HK-2 (cell line): ENCODE results near the gene PTPRJ.
"Not testable (repeated sequence)": the region's sequence is repeated elsewhere in the genome, so short reads cannot be mapped to it uniquely, and the experiment has no call there.

ENCODE experiments used
- DNase-seq: peaks from one replicate; pipeline ENCODE4 v3.0.0-alpha.2; 2018; ENCODE audit not compliant: unreplicated experiment

The PTPRJ gene

DNA sequence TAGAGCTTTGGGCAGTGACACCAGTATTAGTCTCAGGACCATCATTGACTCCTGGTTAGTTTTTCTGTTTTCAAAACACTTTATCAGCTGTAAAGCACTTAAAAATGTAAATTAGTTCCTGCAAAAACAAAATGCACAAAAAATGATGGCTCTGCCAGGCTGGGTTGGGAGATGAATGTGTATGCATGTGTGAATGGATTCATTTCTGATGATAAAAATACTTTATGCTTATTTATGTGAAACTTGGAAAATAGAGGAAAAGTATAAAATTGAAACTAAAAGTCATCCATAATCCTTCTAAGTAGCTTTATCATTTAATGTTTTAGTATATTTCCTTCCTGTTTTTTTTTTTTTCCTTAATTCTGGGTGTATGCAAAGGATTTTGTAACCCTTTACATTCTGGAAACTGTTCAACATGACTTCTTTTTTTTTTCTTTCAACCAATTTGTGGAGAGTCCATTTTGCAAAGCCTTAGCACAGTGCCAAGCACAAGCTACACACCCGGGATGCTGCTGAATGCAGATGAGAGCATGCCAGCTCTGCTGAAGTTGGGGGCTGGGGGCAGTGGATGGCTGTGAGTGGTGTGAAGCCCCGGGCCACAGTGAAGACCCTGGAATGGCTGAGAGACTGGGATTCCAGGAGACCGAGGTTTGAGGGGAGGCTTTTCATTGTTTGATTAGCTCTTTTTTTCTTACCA lies 37.6 kb downstream of the PTPRJ start:
- DNase-seq, result no peak

DNA sequence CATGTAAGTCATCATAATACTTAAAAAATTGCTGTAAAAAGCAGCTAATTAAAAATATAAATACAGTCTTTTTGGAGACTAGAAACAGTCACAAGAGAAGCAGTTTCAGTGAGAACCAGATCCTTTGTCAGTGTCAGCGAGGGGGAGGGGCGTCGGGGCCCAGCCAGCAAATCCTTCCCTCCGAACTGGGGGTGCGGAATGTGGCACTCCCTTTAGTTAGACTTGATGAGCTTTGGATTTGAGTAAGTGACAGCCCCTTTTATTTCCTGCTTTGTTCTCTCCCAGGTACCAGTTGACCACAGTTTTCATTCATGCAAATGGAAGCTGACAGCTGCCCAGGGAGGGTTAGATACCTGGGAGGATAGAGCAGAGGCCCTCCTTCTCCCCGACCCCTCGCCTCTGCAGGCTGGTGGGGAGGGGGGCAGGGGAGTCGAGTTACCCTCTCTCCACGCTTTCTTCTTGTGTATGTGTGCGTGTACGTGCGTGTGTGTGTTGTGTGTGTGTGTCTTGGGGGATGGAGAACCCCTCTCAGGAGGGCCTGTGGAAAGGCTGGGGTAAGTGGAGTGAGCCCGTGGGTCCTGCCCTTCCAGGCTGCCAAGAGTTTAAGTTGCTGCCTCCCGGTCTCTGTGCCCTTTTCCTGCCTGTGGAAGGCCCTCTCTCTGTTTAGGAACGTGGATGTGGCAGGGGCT lies 38.3 kb downstream of the PTPRJ start:
- DNase-seq, result no peak

DNA sequence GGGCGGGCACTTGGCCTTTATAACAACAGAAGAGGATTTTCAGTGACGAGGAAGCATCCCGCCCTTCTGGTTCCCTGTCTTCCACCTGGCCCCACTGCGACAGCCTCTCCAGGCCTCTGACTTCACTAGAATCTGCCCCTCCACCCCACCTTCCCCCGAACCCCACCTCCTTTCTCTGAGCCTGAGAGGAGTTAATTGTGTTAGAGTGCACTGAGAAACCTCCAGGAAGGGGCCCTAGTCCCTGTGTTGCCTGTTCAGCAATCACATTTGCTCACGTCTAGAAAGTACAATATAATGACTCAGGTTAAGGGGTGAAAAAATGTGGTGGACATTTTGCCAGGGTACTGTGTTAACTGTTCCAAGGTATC lies 38.8 kb downstream of the PTPRJ start:
- DNase-seq, result no peak

DNA sequence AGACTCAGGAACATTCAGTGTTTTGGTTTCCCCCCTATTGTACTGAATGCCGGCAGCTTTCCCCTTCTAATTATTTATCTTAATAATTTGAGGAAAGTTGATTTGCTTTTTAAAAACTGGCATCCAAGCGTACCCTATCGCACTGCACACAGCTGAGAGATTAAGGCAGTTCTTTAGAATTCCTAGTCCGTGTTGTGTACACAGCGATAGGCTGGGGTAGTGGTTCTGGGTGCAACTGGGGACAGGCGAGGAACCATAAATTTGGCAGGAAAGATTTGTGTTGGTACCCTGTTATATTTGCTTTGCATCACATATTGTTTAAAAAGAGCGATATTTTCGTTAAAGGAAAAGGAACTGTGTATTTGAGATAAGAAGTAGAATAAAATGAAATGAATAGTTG lies 39.2 kb downstream of the PTPRJ start:
- no peak for DNase-seq

DNA sequence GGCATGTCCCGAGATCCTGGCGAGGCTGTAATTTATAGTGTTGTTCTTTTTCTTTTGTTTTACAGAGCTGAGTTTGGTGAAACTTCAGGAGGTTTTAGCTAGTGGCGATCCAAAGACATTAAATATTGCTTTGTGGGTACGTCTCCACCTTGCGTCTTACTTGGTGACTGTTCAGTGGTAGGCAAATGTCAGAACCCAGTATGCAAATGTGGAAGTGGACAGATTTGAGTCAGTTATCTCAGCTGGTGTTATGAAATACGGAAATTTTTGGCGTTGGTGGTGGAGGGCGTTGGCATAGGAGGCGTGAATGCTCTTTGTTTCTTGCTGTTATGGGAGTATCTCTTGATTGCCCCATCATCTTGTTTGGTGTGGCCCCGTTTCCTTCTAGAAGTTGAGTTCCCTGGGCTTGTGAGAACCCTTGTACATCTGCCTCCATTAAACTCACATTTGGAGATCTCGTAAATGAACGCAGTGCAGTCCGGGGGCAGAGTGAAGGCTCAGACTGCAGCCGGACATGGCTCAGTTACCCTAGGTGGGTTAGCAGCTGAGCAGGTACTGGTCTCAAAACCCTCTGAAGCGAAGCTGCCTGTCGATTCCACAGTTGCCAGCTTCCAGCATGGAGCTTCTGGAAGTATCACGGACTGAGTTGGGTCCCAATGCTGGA lies 39.9 kb downstream of the PTPRJ start:
- no peak for DNase-seq

DNA sequence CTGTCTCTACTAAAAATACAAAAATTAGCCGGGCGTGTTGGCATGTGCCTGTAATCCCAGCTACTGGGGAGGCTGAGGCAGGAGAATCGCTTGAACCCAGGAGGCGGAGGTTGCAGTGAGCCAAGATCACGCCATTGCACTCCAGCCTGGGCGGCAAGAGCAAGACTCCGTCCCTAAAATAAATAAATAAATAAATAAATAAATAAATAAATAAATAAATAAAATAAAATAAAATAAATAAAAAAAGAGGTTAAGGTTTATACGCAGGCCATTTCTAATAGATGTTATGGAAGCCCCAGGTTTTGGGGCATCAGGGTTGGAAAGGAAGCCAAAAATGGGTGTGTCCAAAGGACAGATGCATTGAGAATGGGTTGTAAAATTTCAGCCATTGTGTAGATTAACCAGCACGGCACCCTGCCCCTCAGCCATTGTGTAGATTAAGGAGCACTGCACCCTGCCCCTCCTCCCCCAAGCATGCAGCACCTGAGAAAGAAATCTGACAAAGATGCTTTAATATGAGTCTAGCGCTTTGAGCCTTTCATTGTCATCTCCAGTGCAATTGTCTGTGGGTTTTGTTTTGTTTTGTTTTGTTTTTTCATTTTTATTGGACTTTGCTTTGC lies 41.0 kb downstream of the PTPRJ start:
- DNase-seq, result not testable (repeated sequence)

DNA sequence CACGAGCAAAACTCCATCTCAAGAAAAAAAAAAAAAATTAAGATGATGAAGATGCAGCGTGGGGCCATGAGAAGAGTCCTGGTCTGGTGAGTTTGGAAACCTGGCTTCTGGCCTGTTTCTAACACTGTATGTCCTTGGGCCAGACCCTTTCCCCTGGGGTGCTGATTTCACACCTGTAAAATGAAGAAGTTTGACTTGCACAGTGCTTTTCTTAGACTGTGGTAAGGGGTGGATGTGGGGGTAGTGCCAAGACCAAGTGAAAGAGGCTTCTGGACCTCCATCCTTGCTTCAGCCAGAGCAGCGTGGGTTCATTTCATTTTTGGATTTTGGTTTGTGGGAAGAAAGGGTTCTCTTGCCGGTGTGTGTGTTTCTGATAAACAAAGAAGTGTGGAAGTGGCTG lies 42.1 kb downstream of the PTPRJ start:
- DNase-seq, result no peak

DNA sequence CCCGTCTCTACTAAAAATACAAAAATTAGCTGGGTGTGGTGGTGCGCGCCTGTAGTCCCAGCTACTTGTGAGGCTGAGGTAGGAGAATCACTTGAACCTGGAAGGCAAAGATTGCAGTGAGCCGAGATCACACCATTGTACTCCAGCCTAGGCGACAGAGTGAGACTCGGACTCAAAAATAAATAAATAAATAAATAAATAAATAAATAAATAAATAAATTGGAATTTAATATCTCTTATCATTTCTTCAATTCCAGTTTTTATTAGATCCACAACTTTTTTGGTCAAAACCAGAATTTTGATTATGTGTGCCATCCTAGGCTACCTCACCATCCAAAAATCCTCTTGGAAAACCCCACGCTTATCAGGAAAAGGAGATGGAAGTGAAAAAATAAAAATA lies 43.2 kb downstream of the PTPRJ start:
- DNase-seq, result not testable (repeated sequence)

DNA sequence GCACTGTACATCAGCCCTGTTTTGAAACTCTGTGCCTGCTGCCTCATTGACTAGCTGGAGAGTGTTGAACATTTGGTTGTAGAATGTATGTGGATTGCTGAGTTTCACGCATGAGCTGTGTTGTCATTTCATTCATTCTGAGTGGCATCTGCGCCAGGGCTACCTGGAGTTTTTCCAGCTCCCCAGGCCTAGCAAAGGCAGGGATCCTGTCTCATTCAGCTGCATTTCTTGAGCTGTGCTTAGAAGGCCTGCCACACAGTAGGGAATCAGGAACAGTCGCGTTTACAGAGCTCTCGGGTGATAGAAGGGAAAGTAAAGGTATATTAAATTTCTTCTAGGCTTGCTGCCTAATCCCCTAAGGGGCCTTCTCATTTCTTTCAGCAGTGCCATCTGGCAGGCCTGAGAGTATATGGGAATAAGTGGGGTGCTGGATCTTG lies 44.3 kb downstream of the PTPRJ start:
- DNase-seq, result no peak

DNA sequence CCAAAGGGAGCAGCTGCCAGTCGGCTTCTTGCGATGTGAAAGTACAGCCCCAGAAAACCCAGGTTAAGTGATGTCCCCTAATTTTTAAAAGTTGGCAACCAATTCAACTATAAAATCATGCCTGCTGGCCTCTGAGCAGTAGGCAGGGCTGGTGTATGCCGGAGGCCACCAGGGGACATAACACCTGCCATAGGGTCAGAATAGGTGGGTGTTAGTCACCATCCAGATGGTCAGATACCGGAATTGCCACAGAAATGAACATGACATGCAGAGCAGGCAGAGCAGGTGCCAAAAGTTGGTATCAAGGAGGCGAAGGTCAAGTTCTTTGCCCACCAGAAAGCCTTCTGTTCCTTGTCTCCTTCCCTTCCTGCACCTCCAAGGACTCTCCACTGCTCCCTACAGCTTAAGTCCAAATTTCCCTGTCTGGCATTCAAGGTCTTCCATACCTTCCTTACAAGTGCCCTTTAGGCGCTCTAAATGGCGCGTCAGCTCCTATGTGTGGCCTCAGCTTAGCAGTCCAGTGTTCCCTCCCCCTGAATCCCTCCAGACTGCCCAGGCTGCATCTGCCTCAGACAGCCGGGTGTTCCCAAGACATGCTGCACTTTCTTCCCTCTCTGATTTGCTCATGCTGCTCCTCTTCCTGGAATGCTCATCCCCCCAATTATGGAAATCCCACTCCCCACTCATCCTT lies 45.1 kb downstream of the PTPRJ start:
- no peak for DNase-seq

DNA sequence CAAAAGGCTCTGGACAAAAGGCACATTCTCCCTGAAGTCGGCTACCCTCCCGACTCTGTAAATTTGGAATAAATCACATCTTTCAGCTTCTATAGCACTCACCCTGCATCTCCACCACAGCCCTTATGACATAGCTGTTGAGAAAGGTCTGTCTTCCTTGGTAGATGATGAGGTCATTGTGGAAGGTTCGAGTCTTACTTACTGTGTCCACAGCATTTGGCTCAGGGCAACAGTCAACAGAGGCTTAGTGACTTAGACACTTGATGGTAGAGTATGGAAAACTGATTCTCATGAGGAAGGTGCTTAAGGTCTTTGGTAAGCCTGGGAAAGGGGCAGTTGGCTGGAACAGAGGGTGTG lies 45.6 kb downstream of the PTPRJ start:
- no peak for DNase-seq

DNA sequence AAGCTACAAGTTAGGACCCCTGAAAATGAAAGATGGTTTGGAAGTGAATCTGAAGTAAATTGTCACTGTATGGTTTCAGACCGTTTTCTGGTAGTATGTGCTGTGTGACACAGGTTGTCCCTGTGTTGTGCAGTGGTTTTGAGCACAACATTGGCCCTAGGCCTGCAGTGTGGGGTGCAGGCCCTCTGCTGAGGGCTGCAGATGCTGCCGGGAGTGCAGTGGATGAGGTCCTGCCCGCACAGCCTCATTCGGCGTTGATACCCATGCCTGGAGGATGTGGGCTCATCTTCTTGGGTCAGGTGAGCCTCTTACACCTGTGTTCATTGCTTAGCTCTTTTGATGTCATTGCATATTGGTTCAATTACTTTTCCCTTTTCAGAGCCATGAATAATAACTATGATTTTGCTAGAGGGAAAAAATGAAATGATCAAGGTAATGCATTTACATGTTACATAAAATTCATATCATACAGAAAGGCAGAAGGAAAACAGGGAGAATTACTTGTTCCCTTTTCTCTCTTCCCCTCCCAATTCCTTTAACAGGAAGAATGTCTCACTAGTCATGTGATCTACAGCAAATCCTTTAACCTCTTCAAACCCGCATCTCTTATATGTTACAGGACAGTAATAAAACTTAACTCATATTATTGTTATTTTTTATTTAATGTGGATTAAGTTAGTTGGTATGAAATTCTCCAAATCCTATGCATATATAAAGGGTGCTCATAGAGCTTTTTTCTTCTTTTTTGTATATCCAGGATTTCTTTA lies 48.7 kb downstream of the PTPRJ start:
- DNase-seq, result no peak

DNA sequence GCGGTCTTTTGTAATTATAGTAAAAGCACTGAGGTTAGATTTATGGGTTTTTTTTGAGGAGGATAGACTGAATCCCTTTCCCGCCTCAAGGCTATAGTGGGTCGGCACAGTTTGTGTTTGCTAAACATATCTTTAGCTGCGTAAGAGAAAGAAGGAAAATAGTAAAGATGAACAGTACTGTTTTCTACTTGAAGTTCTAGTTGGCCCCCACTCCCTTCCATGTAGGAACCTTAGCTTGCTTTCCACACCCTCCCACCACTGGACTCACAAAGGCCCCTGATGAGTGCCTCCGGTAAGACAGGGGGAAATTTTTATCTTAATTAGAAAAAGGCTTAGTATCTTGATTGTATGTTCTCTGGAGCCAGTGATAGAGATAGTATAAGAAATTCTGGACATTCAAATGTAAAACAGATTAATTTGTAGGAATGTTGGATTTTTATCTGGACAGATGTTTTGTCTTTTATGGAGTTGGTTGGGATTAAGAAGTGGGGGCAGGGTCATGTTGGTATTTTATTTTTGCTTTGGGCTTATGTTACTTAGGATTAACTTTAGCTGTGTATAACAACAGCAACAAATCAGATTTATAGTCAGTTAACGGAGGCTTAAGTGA lies 49.4 kb downstream of the PTPRJ start:
- no peak for DNase-seq

DNA sequence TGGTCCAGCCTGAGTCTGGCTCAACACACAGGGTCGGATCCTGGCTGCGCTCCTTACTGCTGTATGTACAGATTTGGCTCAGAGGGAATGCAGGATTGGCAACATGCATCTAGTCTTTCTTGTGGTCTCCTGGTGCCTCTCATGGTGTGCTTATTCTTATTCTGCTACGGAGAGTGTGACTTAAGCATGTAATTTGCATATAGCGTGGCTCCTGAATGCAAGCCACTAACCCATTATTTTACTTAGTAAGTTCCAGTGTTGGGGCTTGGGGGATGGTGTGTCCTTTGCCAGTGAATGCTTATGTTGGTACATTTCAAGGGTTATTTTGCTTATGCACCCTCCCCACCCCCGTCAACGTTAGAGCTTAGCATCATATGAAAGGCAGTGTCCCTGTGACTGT lies 51.2 kb downstream of the PTPRJ start:
- no peak for DNase-seq

DNA sequence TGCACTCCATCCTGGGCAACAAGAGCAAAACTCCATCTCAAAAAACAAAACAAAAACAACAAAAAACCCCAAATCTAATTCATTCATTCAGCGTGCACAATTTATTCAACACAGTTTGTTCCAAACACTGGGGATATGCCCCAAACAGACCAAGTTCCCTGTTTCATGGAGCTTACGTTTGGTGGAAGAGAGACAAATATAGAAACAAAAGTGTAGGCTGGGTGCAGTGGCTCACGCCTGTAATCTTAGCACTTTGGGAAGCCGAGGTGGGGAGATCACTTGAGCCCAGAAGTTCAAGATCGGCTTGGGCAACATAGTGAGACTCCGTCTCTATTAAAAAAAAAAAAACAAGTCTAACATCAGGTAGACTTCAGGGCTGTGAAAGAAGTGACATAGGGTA lies 52.4 kb downstream of the PTPRJ start:
- no peak for DNase-seq

DNA sequence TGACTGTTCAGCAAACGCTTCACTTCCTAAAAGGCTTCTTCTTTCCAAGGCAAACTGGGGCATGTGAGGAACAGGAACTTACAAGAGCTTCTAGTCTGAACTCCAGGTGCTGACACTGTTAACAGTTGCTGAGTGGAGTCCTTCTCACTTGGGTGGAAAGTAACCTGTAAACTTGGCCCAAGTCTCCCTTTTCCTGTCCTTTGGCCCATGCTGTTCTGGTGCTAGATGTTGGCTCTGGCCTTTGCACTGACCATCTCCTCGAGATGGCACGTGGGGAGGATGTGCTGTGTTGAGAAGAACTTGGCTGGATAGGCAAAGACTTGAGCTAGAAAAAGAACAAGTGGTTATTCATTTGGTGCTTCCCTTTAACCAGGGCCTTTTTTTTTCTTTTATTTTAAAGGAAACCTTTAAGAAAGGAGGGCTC lies 53.6 kb downstream of the PTPRJ start:
- no peak for DNase-seq

DNA sequence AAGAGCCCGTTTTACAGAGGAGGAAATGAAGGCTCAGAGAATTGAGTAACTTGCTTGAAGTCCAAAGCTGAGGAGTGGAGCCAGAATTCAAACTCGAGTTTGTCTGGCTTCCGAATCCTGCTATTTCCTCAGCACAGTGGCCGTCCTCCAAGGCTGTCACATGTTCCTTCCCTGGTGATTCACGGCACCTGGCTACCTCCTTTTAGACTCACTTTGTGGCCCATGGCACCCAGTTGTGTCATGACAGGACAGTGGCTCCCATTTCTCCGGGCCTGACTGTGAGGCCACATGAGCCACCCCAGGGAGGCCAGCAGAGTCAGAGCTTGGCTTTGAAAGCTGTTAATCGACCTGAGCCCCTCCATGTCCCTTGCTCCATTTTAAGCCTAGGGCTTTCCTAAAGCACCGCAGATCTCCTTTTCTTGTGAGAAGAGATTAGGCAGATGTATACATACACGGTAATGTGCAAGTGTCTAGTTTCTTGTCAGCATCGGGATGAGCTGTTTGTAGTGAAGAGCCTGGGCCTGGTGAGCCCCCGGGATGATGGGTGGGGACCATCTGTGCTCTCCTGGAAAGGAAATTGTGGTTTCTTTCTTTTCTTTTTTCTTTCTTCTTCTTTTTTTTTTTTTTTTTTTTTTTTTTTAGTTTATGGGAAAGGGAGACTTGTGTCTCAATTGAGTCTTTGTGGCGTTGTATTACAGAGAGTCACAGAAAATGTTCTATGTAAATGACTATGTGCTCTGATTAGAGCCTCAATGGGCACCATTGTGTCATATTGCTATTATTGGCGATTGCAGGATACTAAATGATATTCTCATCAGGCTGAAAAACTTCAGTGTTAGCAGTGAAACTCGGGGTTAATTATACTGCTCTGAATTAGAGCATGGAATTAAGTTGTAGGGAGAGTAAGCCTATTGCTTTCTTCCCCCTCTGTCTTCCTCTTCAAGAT lies 54.8 kb downstream of the PTPRJ start:
- no peak for DNase-seq

DNA sequence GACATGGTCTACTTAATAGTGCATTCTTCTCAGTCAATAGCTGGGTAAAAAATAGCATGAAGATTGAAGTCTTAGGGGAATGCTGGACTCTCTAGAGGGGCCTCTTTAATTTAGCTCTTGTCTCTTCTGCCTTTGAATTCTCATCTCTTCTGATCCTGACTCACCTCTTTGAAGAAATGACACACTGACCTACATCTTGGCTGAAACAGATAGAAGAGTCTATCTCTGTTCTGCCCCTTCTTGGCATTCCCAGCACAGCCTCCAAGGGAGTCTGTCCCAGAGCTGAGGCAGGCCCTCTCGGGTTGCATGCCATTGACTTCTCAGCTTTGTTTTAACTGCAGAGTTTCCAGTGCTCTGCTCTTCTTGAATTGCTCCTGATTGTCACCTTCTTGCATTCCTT lies 55.7 kb downstream of the PTPRJ start:
- DNase-seq, result no peak

DNA sequence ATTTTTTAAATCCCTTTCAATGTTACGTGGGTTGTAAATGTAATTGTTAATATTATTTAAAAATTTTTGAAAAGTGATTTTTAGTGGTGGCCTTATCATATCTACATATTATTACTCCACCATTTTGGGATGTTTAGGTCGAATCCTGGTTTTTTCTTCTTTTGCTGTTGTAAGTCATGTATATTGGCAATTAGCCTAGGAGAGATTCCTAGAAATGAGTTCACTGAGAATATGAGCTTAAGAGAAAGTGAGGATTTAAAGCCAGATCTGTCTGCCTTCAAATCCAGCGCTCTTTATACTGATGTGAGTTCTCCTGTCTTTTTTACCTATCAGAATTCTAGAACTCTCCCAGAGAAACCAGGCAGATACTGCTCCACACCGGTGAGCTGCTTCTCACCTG lies 56.1 kb downstream of the PTPRJ start:
- no peak for DNase-seq
